ENCODE data around the gene PDE4DIP.
"Not testable (repeated sequence)": the region's sequence is repeated elsewhere in the genome, so short reads cannot be mapped to it uniquely, and the experiment has no call there.

DNA sequence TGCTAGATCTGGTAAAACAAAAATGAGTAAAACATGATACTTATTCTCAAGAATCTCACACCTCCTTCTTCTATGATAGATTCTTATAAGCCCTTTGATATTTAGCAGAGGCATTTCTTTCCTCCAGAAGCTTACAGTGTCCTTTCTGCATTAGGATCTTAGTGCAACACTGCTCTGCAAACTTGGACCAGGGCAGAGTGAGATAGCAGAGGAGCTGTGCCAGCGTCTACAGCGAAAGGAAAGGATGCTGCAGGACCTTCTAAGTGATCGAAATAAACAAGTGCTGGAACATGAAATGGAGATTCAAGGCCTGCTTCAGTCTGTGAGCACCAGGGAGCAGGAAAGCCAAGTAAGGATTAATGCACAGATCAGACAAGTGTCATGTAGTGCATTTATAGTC lies 124.5 kb downstream of the PDE4DIP start:
- TF ChIP-seq CTCF, POLR2A (IDR thresholded peaks at IDR 0.05): not testable (repeated sequence)
